Upper lobe of left lung (tissue), 4 donors: ENCODE data around the gene RNF123.

Experiments used
- EP300 ChIP-seq, 4 donors: sonication (generic); formaldehyde crosslinking; IDR thresholded peaks; one replicate each; pipeline ENCODE4 v1.5.1; 2017; ENCODE audit warnings: antibody characterized with exemption in 4 of 4, control low read depth in 2 of 4
- POLR2A ChIP-seq, 4 donors: fragments of 450-650 bp; IDR thresholded peaks; one replicate each; pipeline ENCODE4 v1.5.1; 2016 to 2017; ENCODE audit warnings: antibody characterized with exemption in 4 of 4, mild to moderate bottlenecking in 2 of 4
- POLR2AphosphoS5 ChIP-seq, 2 donors: sonication (generic); formaldehyde crosslinking; IDR thresholded peaks; one replicate each; pipeline ENCODE4 v1.5.1; 2017; ENCODE audit warnings: antibody characterized with exemption in 2 of 2

- TF ChIP-seq POLR2AphosphoS5 (IDR thresholded peaks at IDR 0.05): no peak
- TF ChIP-seq POLR2A (IDR thresholded peaks at IDR 0.05): no peak
- no peak for TF ChIP-seq EP300 (IDR thresholded peaks at IDR 0.05)
These were observed 45.4 kb downstream of the RNF123 start for GRCh38 chr3:49734752-49735151.
